NCI-H345 treated with DMSO at 0.1 percent for 48 hours (cell line): ENCODE data around the gene VAV2.

Source experiments
- DNase-seq: peaks from one replicate; lab custom pipeline; 2025; ENCODE audit not compliant: unreplicated experiment; lab: John Stamatoyannopoulos, UW

The VAV2 gene

GRCh38 chr9:133843250-133843649, 148.9 kb downstream of the VAV2 start:
- DNase-seq, result no peak

GRCh38 chr9:133842721-133843227, 149.3 kb downstream of the VAV2 start:
- DNase-seq, result no peak

GRCh38 chr9:133842174-133842573, 149.9 kb downstream of the VAV2 start:
- no peak for DNase-seq

GRCh38 chr9:133841167-133841812, 150.8 kb downstream of the VAV2 start:
- no peak for DNase-seq

GRCh38 chr9:133839822-133840329, 152.2 kb downstream of the VAV2 start:
- DNase-seq, result no peak

GRCh38 chr9:133838859-133839507, 153.1 kb downstream of the VAV2 start:
- DNase-seq, result no peak

- no peak for DNase-seq
Observed at GRCh38 chr9:133837627-133838597, 154.2 kb downstream of the VAV2 start.

- DNase-seq, result no peak
Observed at GRCh38 chr9:133836818-133837217, 155.3 kb downstream of the VAV2 start.

GRCh38 chr9:133836001-133836758, 155.9 kb downstream of the VAV2 start:
- no peak for DNase-seq

GRCh38 chr9:133835262-133835901, 156.7 kb downstream of the VAV2 start:
- no peak for DNase-seq

GRCh38 chr9:133834080-133834976, 157.8 kb downstream of the VAV2 start:
- no peak for DNase-seq

GRCh38 chr9:133833388-133834025, 158.6 kb downstream of the VAV2 start:
- no peak for DNase-seq

GRCh38 chr9:133832877-133833276, 159.2 kb downstream of the VAV2 start:
- no peak for DNase-seq

- no peak for DNase-seq
Observed at GRCh38 chr9:133830711-133831110, 161.4 kb downstream of the VAV2 start.

- no peak for DNase-seq
Observed at GRCh38 chr9:133830310-133830709, 161.8 kb downstream of the VAV2 start.

GRCh38 chr9:133828338-133828997, 163.7 kb downstream of the VAV2 start:
- DNase-seq, result no peak

- DNase-seq, result no peak
Observed at GRCh38 chr9:133826289-133827085, 165.6 kb downstream of the VAV2 start.
